Peyer's patch (tissue), 4 donors: ENCODE measurements around the gene RTN4R.

Experiments
- POLR2A ChIP-seq, 2 donors: fragments of 450-650 bp; IDR thresholded peaks; one replicate each; pipeline ENCODE4 v1.5.1; 2017; ENCODE audit warnings: antibody characterized with exemption in 2 of 2, mild to moderate bottlenecking in 2 of 2, moderate library complexity in 2 of 2
- TF ChIP-seq, protein P1 (sequence below), 6 experiments: fragments of 450-650 bp in 4 of 6; fragments of 200-600 bp in 2 of 6; sonication (generic) in 1 of 6; IDR thresholded peaks; one replicate each; pipeline ENCODE4 v1.5.1; 2017 to 2019; ENCODE audit warnings: antibody characterized with exemption in 6 of 6, mild to moderate bottlenecking in 3 of 6, moderate library complexity in 1 of 6

DNA sequence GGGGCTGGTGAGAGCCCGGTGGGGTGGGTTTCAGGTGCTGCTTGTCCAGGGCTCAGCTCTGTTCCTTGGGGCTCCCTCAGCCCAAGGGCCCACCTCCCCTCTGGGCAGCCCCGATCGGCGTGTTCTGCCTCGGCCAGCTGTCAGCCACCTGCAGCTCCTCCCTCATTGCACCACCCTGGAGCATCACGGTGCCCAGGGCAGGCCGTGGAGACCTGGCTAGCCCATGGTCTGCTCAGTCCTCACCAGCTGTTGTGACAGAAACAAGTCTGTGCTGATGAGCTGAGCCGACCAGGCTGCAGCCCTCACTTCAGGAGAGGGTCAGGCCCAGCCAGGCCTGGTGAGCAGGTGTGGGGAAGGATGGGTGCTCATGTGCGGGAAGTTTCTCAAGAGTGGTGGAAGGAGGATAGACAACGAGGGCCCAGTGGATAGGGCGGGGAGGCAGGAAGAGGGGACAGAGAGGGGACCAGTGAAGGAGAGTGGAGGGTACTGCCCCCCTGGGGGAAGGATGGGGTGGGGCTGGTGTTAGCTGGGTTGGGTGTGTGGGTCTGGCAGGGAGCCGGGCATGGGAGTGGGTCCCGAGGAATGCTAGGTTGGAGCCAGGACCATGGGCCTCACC, 16.5 kb upstream of the RTN4R start:
- TF ChIP-seq, protein P1, sequence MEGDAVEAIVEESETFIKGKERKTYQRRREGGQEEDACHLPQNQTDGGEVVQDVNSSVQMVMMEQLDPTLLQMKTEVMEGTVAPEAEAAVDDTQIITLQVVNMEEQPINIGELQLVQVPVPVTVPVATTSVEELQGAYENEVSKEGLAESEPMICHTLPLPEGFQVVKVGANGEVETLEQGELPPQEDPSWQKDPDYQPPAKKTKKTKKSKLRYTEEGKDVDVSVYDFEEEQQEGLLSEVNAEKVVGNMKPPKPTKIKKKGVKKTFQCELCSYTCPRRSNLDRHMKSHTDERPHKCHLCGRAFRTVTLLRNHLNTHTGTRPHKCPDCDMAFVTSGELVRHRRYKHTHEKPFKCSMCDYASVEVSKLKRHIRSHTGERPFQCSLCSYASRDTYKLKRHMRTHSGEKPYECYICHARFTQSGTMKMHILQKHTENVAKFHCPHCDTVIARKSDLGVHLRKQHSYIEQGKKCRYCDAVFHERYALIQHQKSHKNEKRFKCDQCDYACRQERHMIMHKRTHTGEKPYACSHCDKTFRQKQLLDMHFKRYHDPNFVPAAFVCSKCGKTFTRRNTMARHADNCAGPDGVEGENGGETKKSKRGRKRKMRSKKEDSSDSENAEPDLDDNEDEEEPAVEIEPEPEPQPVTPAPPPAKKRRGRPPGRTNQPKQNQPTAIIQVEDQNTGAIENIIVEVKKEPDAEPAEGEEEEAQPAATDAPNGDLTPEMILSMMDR (IDR thresholded peaks at IDR 0.05) = no peak
- no peak for TF ChIP-seq POLR2A (IDR thresholded peaks at IDR 0.05)
